NB4 (cell line): ENCODE data around the gene CDCA5.

Experiments used
- MYC ChIP-seq: IDR thresholded peaks from 2 replicates; pipeline ENCODE4 v1.6.1; 2011; ENCODE audit warnings: low read depth, low read length
- POLR2A ChIP-seq: IDR thresholded peaks from 2 replicates; pipeline ENCODE4 v1.6.1; 2011; ENCODE audit warnings: mild to moderate bottlenecking; ENCODE audit not compliant: insufficient read length; ENCODE audit errors: extremely low read depth
- TF ChIP-seq, protein P1 (sequence below): IDR thresholded peaks from one replicate; pipeline ENCODE4 v1.5.1; 2012; ENCODE audit warnings: low read depth, low read length
- TF ChIP-seq, protein P2 (sequence below): IDR thresholded peaks from 2 replicates; pipeline ENCODE4 v1.6.1; 2011; ENCODE audit warnings: low read depth, low read length

- TF ChIP-seq, protein P1, sequence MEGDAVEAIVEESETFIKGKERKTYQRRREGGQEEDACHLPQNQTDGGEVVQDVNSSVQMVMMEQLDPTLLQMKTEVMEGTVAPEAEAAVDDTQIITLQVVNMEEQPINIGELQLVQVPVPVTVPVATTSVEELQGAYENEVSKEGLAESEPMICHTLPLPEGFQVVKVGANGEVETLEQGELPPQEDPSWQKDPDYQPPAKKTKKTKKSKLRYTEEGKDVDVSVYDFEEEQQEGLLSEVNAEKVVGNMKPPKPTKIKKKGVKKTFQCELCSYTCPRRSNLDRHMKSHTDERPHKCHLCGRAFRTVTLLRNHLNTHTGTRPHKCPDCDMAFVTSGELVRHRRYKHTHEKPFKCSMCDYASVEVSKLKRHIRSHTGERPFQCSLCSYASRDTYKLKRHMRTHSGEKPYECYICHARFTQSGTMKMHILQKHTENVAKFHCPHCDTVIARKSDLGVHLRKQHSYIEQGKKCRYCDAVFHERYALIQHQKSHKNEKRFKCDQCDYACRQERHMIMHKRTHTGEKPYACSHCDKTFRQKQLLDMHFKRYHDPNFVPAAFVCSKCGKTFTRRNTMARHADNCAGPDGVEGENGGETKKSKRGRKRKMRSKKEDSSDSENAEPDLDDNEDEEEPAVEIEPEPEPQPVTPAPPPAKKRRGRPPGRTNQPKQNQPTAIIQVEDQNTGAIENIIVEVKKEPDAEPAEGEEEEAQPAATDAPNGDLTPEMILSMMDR = no peak
- TF ChIP-seq MYC (no peak), POLR2A (no peak)
- TF ChIP-seq, protein P2, sequence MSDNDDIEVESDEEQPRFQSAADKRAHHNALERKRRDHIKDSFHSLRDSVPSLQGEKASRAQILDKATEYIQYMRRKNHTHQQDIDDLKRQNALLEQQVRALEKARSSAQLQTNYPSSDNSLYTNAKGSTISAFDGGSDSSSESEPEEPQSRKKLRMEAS = no peak
Observed at GRCh38 chr11:65069217-65069616, 14.6 kb downstream of the CDCA5 start.
